ENCODE data around the gene CHN2. TPM values are rescaled to one million over a fixed set of nuclear protein-coding genes. Genes with fewer than 3 reads are reported as not detected.

CHN2 gene
- total RNA-seq, 1 donor from 2014 or later = 0.64 TPM

- H3K36me3 Mint-ChIP-seq (ENCODE audit: unreplicated experiment) = no peaks in the 10 kb centered on the region
- TF ChIP-seq CTCF (IDR thresholded peaks at IDR 0.05) = no peak
- peaks cover 4% of the 10 kb centered on the region for H3K27me3 Mint-ChIP-seq (ENCODE audit: unreplicated experiment)
- no peaks in the 10 kb centered on the region for H3K9me3 Mint-ChIP-seq (ENCODE audit: unreplicated experiment)
- no peak overlapping the region for H3K27ac Mint-ChIP-seq (ENCODE audit: unreplicated experiment)
- no peak overlapping the region for H3K4me3 Mint-ChIP-seq (ENCODE audit: unreplicated experiment)
- no peak for DNase-seq (ENCODE audit: extremely low spot score, unreplicated experiment)
- no peaks in the 10 kb centered on the region for H3K4me1 Mint-ChIP-seq (ENCODE audit: unreplicated experiment)
Measured at GRCh38 chr7:29430279-29430949, 235.8 kb downstream of the CHN2 start.

- DNase-seq (ENCODE audit: extremely low spot score, unreplicated experiment) = no peak
- H3K9me3 Mint-ChIP-seq (ENCODE audit: unreplicated experiment) = no peaks in the 10 kb centered on the region
- no peak for TF ChIP-seq CTCF (IDR thresholded peaks at IDR 0.05)
- H3K4me3 Mint-ChIP-seq (ENCODE audit: unreplicated experiment) = no peak overlapping the region
- H3K4me1 Mint-ChIP-seq (ENCODE audit: unreplicated experiment) = no peaks in the 10 kb centered on the region
- no peaks in the 10 kb centered on the region for H3K36me3 Mint-ChIP-seq (ENCODE audit: unreplicated experiment)
- H3K27ac Mint-ChIP-seq (ENCODE audit: unreplicated experiment) = no peak overlapping the region
- H3K27me3 Mint-ChIP-seq (ENCODE audit: unreplicated experiment) = peaks cover 4% of the 10 kb centered on the region
Measured at GRCh38 chr7:29431686-29432085, 237.1 kb downstream of the CHN2 start.

GRCh38 chr7:29432721-29433120, 238.1 kb downstream of the CHN2 start:
- Mint-ChIP-seq H3K4me3 (ENCODE audit: unreplicated experiment) (no peak overlapping the region), H3K4me1 (ENCODE audit: unreplicated experiment) (no peaks in the 10 kb centered on the region), H3K9me3 (ENCODE audit: unreplicated experiment) (no peaks in the 10 kb centered on the region), H3K27me3 (ENCODE audit: unreplicated experiment) (peaks cover 4% of the 10 kb centered on the region), H3K36me3 (ENCODE audit: unreplicated experiment) (no peaks in the 10 kb centered on the region), H3K27ac (ENCODE audit: unreplicated experiment) (no peak overlapping the region)
- TF ChIP-seq CTCF (IDR thresholded peaks at IDR 0.05) = no peak
- no peak for DNase-seq (ENCODE audit: extremely low spot score, unreplicated experiment)

- no peak for TF ChIP-seq CTCF (IDR thresholded peaks at IDR 0.05)
- Mint-ChIP-seq H3K27me3 (ENCODE audit: unreplicated experiment) (peaks cover 9% of the 10 kb centered on the region), H3K27ac (ENCODE audit: unreplicated experiment) (no peak overlapping the region), H3K36me3 (ENCODE audit: unreplicated experiment) (no peaks in the 10 kb centered on the region), H3K4me3 (ENCODE audit: unreplicated experiment) (no peak overlapping the region), H3K4me1 (ENCODE audit: unreplicated experiment) (no peaks in the 10 kb centered on the region), H3K9me3 (ENCODE audit: unreplicated experiment) (no peaks in the 10 kb centered on the region)
- DNase-seq (ENCODE audit: extremely low spot score, unreplicated experiment) = no peak
Measured at GRCh38 chr7:29434380-29434768, 239.8 kb downstream of the CHN2 start.

- H3K27me3 Mint-ChIP-seq (ENCODE audit: unreplicated experiment) = peaks cover 10% of the 10 kb centered on the region
- H3K36me3 Mint-ChIP-seq (ENCODE audit: unreplicated experiment) = no peaks in the 10 kb centered on the region
- no peak for TF ChIP-seq CTCF (IDR thresholded peaks at IDR 0.05)
- H3K4me1 Mint-ChIP-seq (ENCODE audit: unreplicated experiment) = no peaks in the 10 kb centered on the region
- no peak overlapping the region for H3K27ac Mint-ChIP-seq (ENCODE audit: unreplicated experiment)
- no peak for DNase-seq (ENCODE audit: extremely low spot score, unreplicated experiment)
- H3K4me3 Mint-ChIP-seq (ENCODE audit: unreplicated experiment) = no peak overlapping the region
- no peaks in the 10 kb centered on the region for H3K9me3 Mint-ChIP-seq (ENCODE audit: unreplicated experiment)
Measured at GRCh38 chr7:29435167-29435566, 240.6 kb downstream of the CHN2 start.

All from osteocyte (in vitro differentiated cells).